Measurements from ENCODE around the gene LTBP3. TPM values are rescaled to one million over a fixed set of nuclear protein-coding genes. Genes with fewer than 3 reads are reported as not detected.

Gene LTBP3
- total RNA-seq, 3 donors from 2014 or later, result 63.0 to 98.9 (median 95.7) TPM

GRCh38 chr11:65499713-65500386 is 58.3 kb downstream of the LTBP3 start:
- Histone ChIP-seq H3K36me3 (no peaks in the 10 kb centered on the region), H3K4me1 (peaks cover 0 to 9% of the 10 kb centered on the region in 2 donors), H3K9me3 (no peaks in the 10 kb centered on the region), H3K27ac (peak overlapping the region; percentile 98 to 100), H3K27me3 (no peaks in the 10 kb centered on the region), H3K4me3 (peak overlapping the region; percentile 68 to 91 (median 72))
- no peak for TF ChIP-seq POLR2AphosphoS5 (IDR thresholded peaks at IDR 0.05)
- TF ChIP-seq POLR2A (IDR thresholded peaks at IDR 0.05), result no peak
- no peak for TF ChIP-seq CTCF (IDR thresholded peaks at IDR 0.05)
- intact Hi-C loops (cut with DNase I; ENCODE audit: low total_unique reads), result no loop called here
- DNase-seq (ENCODE audit: low spot score in 2 of 2), result no peak

- H3K9me3 ChIP-seq, result no peaks in the 10 kb centered on the region
- peak within 1 kb of the TSS; percentile 68 to 91 (median 72) for H3K4me3 ChIP-seq
- peak; percentile 100 for TF ChIP-seq POLR2A (IDR thresholded peaks at IDR 0.05)
- TF ChIP-seq CTCF (IDR thresholded peaks at IDR 0.05), result peak in 2 of 3 donors; percentile 30 to 31
- peak; percentile 100 for TF ChIP-seq POLR2AphosphoS5 (IDR thresholded peaks at IDR 0.05)
- no peaks in the 10 kb centered on the region for H3K27me3 ChIP-seq
- DNase-seq (ENCODE audit: low spot score in 2 of 2), result peak; percentile 92 to 98
- H3K27ac ChIP-seq, result peak within 1 kb of the TSS; percentile 98 to 100
- intact Hi-C loops (cut with DNase I; ENCODE audit: low total_unique reads), result no loop called here
- no peaks in the 10 kb centered on the region for H3K36me3 ChIP-seq
- H3K4me1 ChIP-seq, result peaks cover 4 to 14% of the 10 kb centered on the region in 2 donors
Measured at GRCh38 chr11:65498977-65499712, 59.0 kb downstream of the LTBP3 start, which contains the start of gene MALAT1. TSS of gene MALAT1 (plus strand) at chr11:65499045.

GRCh38 chr11:65498727-65498976 is 59.5 kb downstream of the LTBP3 start:
- DNase-seq (ENCODE audit: low spot score in 2 of 2), result no peak
- Histone ChIP-seq H3K9me3 (no peaks in the 10 kb centered on the region), H3K4me3 (peak overlapping the region; percentile 68 to 91 (median 72)), H3K4me1 (peaks cover 8 to 17% of the 10 kb centered on the region in 2 donors), H3K27ac (peak overlapping the region; percentile 98 to 100), H3K27me3 (no peaks in the 10 kb centered on the region), H3K36me3 (no peaks in the 10 kb centered on the region)
- intact Hi-C loops (cut with DNase I; ENCODE audit: low total_unique reads), result no loop called here
- TF ChIP-seq CTCF (IDR thresholded peaks at IDR 0.05) (no peak), POLR2A (IDR thresholded peaks at IDR 0.05) (no peak), POLR2AphosphoS5 (IDR thresholded peaks at IDR 0.05) (no peak)

- no peak for TF ChIP-seq POLR2AphosphoS5 (IDR thresholded peaks at IDR 0.05)
- no peak for TF ChIP-seq POLR2A (IDR thresholded peaks at IDR 0.05)
- TF ChIP-seq CTCF (IDR thresholded peaks at IDR 0.05), result no peak
- peaks cover 11 to 22% of the 10 kb centered on the region in 2 donors for H3K4me1 ChIP-seq
- intact Hi-C loops (cut with DNase I; ENCODE audit: low total_unique reads), result no loop called here
- DNase-seq (ENCODE audit: low spot score in 2 of 2), result no peak
- no peaks in the 10 kb centered on the region for H3K27me3 ChIP-seq
- H3K9me3 ChIP-seq, result no peaks in the 10 kb centered on the region
- no peaks in the 10 kb centered on the region for H3K36me3 ChIP-seq
- peak overlapping the region; percentile 68 to 91 (median 72) for H3K4me3 ChIP-seq
- H3K27ac ChIP-seq, result peak overlapping the region; percentile 98 to 100
Measured at GRCh38 chr11:65498042-65498726, 60.0 kb downstream of the LTBP3 start.
